Stimulated activated CD4-positive, alpha-beta T cell treated with anti-CD3 and anti-CD28 coated beads, TNF-alpha, amount 100 ng/mL, for 24 hours (primary cell): ENCODE measurements around the gene ATXN2L.
"Not testable (repeated sequence)": the region's sequence is repeated elsewhere in the genome, so short reads cannot be mapped to it uniquely, and the experiment has no call there.

Source experiments
- DNase-seq, 3 experiments: peaks; one replicate each; pipeline ENCODE4 v3.0.0-alpha.2; 2020; ENCODE audit warnings: low read depth in 3 of 3

Gene ATXN2L

DNA sequence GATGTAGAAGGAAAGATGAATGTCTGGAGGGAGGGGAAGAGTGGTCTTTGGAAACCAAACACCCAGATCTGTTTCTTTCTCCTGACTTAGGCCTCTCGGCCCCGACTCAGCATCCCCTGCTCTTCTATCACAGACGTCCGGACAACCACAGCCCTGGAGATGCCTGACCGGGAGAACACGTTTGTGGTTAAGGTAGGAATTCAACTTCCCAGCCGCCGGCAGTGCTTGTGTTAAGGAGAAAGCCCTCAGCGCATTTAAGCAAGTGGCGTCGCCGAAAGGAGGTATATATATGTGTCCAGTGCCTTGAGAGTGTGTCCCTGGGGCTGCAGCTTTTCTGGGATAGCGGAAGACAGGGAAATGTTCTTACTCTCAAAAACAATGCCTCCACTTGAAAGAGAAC, 44.4 kb downstream of the ATXN2L start:
- no peak for DNase-seq

DNA sequence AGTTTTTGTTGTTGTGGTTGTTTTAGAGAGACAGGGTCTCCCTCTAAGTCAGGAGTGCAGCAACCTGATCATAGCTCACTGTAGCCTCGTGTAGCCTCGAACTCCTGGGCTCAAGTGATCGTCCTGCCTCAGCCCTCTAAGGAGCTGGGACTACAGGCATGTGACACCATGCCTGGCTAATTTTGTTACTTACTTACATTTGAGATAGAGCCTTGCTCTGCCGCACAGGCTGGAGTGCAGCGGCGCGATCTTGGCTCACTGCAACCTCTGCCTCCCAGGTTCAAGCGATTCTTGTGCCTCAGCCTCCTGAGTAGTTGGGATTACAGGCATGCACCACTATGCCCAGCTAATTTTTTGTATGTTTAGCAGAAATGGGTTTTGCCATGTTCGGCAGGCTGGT, 44.8 kb downstream of the ATXN2L start:
- not testable (repeated sequence) for DNase-seq

DNA sequence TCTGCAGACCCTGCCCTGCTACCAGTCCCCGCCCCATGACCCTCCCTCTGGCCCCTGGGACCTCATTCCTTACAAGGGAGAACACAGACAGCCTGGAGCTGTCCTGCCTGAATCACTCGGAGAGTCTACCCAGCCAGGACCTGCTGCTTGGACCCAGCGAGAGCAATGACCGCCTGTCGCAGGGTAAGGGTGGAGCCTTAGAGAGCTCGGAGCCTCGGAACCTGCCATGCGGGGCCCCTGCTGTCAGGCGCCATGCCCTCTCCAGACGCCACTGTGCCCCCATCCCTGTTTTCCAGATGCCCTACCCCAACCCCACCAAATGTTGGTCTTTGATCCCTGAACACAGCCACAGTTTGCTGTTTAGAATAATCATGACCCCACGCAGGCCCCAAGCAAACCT, 46.4 kb downstream of the ATXN2L start:
- DNase-seq, result no peak

DNA sequence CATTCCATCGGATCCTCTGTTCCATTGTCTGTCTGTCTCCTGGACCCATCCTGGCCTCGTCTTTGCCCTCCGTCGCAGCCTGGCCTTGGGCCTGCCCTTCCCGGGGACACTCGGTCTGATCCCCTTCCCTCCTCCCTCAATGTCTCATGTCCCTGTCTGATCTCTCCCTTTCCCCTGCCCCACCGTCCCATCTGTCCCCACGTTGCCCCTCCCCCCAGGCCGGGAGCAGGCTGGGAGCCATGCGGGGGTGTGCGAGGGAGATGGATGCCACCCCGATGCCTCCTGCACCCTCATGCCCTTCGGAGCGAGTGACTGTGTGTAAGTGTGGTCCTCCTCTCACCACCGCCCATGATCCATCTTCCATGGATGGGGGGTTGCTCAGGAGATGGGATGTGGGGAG, 50.2 kb downstream of the ATXN2L start:
- DNase-seq, result no peak

DNA sequence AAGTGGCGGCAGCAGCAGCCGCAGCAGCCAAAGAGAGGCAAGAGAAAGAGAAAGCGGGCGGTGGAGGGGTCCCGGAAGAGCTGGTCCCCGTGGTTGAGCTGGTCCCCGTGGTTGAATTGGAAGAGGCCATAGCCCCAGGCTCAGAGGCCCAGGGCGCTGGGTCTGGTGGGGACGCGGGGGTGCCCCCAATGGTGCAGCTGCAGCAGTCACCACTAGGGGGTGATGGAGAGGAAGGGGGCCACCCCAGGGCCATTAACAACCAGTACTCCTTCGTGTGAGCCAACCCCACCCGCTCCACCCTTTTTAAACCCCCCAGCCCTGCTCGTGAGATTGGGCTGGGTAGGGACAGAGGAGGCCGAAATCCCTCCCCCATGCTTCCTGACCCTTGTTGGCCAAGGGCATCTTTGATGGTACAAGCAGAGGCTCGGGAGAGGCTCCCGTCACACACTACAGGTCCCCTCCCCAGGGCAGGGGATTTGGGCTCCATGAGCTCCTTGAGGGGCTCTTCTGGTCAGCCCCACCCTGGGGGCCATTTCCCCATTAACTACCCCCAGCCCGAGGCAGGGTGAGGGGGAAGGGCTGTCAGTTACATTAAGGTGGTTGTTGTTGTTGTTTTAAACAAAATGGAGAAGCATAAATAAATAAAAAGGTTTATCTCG, 50.9 kb downstream of the ATXN2L start:
- peak; percentile 34 to 50 (median 37) for DNase-seq

DNA sequence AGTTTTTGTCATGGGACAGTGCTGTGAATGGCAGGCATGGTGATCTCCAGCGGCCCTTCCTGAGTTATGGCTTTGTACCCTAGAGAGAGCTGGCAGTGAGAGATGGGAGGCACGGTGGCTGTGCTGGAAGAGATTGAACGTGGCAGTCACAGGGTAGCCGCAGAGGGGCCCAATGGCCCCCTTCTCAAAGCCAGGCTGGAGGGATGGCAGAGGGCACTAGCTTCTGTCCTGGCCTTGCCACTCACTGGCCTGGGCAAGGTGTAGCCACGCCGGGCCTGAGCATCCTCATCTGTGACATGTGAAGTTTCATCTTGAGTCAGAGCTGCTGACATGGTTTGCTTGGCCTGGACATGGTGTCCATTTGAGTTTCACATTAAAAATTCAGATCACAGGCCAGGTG, 51.6 kb downstream of the ATXN2L start:
- no peak for DNase-seq

DNA sequence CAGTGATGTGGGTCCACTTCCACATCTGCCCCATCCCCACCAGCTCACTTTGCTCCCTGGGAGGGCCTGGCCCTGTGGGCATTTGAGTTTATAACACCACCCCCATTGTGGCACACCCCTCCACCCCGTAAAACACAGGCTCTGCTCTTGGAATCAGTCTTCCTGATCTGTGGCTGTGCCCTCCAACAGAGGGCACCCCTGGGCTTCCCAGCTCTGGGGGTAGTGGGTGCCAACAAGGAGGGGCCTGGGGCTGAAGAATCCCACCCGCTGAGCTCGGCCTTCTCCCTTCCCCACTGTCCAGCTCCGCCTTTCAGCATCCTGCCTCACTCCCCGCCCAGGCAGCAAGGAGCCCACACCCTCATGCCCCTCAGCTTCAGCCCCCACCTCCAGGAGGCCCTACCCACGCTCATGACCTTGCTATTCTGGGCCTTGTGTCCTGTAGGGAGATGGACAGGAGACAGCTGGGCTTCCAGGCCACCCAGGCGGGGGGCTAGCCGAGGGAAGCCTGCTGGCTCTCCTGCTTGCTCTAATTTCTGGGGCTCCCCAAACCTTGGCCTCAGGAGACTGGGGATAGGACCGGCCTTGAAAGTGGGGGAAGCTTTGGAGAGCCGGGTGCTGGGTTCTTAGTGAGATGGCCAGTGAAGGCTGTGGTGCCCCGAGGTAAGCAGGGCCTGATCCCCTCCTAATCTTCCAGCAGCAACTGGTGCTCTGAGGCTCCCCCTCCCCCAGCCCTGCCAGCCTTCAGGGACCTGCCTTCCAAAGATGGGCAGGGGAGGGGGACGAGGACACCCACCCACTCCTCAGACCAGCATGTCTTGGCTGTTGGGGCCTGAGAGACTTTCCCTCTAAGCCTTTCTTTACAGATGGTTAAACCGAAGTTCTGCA, 52.6 kb downstream of the ATXN2L start:
- no peak for DNase-seq

DNA sequence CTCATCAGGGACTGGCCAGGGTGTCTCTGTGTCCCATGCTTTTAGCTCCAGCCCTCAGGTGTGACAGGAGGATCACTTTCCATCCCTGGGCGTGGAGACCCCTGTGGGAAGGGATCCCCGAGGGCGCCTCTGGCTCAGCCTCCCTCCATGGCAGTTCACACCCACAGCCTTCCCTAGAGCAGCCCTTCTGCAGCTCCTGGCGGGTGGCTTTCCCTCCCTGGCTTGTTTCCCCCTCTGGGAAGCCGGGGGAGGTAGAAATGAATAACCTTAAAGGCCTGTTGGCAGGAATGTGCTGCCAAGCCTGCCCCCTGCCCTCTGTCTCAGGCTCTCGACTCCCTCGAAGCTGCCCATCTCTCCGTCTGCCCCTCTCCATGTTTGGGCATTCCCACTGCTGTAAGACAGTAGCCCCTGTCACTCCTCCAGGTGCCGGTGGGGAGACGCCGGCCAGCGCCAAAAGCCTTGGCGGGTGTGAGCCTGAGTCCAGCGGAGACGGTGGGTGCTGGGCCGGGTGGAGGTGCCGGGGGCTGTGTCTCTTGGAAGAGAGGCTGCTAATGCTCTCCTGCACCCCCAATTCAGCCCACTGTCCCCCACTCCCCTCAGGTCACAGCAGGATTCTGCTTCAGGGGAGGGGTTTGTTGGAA, 53.3 kb downstream of the ATXN2L start:
- no peak for DNase-seq

DNA sequence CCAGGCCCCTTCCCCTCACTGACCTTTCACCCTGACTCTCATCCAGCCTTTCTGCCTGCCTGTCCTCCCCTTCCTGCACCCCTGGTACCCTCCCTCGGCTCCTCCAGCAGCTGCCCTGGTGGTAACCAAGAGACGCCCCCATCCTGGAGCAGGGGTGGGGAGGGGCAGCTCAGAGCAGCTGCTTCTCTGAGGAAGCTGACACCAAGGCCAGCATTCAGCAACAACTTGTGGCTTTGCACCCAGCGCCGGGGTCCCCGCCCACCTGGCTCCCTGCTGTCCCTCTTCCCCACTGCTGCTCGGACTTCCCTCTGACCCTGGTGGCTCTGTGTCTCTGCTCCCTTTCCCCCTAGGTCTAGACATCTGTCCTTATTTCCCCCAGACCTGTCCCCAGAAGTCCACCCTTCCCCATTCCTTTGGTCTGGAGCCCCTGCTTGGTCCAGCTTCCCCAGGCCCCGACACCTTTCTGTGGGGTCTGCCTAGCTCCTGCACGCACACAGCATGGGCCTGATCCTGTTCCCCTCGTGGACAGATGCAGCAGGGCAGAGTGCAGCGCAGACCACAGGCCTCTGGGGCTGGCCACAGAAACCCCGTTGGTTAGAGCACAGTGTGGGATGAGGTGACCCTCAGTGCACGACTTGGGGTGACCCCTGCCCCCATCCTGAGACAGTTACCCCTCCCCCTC, 54.3 kb downstream of the ATXN2L start:
- DNase-seq, result no peak

DNA sequence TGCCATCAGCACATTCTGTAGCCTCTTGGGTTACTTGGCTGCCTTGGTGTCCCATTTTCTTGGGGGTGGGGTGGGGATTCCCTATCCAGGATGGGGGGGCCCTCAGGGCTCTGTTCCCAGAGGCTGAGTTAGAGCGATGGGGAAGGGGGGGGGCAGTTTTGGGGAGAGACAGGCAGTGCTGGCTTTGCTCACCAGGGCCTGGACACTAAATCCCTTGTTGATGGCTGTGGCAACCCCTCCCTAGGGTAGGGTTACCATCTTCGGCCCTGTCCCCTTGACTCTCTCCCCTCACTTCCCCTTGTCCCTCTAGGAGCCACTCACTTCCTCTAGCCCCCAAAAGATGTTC, 54.8 kb downstream of the ATXN2L start:
- DNase-seq, result no peak

DNA sequence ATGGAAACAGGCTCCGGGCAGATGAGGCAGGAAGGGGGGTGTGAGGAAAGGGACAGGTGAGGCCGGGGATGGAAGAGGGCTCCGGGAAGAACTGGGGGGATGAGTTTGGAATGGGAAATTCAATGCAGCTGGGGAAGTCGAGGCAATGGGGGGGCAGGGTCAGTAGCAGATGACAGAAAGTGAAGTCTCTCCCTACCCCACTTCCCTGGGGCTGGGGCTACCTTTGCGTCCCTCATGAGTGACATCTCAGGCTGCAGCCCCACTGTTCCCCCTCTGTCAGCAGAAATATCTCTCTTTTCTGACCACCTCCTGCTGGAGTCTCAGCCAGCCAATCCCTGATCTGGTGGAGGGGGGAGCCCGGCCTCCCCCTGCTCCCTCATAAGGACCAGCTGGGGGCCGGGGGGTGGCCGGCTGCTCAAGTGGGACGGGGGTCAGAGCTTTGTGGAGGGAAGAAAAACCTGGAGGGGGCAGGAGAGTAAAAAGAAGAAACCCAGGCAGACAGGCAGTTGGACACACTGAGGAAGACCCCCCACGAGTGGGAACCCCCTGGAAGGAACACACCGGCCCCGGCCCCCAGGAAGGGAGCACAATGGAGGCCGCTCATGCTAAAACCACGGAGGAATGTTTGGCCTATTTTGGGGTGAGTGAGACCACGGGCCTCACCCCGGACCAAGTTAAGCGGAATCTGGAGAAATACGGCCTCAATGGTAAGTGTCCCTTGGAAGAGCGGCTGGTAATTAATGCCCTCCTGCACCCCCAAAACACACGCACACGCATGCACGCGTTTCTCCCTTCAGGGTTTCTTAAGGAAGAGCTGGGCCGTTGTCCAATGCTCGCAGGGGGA, 55.5 kb downstream of the ATXN2L start, which contains the start of gene ATP2A1:
ATP2A1 (plus strand) TSS at position 406 of the 844 bp plus-strand sequence; CDS start at position 590, 184 bp downstream.
- no peak for DNase-seq

DNA sequence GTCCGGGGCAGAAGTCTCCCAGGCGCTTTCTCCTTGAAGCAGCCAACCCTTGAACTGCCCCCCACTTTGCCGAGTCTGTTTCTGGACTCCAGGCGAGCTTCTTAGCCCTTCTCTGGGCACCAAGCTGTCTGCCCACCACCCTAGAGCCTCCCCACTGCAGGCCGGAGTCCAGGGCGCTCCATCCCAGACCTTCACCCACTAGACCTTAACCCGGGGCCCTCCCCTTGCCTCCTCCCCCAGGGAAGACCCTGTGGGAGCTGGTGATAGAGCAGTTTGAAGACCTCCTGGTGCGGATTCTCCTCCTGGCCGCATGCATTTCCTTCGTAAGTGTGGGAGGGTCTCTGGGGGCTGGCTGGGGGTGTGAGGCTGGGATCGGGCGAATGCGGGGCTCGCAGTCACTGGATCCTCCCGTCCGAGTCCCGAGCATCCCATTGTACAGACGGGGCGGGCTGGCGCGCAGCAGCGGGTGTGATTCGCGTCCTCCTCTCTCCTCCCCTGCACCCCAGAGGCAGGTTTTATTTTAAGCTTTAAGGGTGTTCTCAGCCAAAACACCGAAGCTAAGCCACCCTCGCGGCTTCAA, 56.6 kb downstream of the ATXN2L start:
- no peak for DNase-seq

DNA sequence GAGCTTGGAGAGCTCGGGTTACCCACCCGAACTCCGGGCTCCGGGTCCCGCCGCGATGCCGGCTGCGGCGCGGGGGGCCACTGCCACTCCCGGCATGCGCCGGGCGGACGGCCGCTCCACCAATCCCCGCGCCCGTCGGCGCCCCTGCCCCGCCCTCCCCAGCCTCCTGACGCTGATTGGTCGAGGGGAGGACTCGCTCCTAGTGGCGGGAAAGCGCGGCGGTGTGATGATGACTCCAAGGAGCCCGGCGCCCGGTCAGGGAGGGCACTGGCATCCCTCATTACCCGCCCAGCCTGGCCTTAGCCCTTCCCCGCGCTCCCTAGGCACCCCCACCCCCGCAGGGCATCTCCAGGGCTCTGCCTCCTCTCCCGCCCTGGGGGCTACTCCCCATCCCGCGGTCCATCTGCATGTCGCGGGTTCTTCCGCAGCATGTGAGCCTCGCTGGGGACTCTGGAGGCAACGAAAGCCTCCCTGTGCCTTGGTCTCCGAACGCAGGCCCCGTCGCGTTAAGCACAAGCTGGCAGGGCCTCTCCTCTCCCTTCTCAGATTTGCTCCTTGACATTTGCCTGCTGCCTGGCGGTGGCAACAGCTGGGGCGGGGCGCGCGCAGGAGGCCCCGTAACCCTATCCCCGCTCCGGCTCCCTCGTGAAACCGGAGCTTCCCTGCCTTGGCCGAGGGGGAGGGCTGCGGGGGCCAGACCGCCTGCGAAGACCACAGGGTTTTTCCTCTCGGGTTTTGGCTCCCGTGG, 57.2 kb downstream of the ATXN2L start:
- peak; percentile 87 to 95 (median 89) for DNase-seq

DNA sequence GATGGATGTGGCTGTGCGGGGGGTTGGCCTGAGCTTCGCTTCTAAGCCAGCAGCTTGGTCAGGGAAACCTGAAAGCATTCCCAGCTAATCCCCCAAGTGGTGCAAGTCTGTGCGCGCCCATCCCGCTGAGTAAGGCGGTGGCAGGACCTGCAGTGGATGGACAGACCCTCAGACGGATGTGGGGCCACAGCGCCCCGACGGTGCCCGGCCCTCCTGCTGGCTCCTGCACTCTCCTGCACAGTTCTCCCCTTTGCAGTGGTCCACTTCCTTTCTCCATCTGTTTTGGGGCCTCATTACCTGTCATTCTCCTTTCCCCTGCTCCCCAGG, 57.8 kb downstream of the ATXN2L start:
- no peak for DNase-seq

DNA sequence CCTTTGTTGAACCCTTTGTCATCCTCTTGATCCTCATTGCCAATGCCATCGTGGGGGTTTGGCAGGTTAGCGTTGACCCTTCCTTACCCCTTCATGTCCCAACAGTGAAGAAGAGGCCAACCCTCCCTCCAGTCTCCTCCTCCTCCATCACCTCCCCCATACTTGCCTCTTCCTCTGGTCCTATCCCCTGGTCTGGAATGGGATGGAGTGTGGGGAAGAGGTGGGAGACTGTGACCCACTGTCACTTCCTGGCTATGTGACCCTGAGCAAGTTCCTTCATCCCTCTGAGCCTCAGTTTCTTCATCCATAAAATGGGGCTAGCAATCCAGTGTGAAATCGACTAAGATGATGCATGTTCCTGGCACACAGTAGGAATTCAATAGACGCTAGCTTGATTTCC, 58.2 kb downstream of the ATXN2L start:
- DNase-seq, result no peak

DNA sequence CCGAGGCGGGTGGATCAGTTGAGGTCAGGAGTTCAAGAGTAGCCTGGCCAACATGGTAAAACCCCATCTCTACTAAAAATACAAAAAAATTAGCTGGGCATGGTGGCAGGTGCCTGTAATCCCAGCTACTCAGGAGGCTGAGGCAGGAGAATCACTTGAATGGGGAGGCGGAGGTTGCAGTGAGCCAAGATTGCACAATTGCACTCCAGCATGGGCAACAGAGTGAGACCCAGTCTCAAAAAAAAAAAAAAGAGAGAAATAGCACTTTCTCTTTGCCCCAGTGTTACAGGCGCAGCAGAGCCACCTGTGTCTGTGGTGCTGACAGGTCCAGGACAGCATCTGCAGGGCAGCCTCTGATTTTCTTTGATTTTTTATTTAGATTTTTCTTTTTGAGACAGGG, 58.8 kb downstream of the ATXN2L start:
- not testable (repeated sequence) for DNase-seq

DNA sequence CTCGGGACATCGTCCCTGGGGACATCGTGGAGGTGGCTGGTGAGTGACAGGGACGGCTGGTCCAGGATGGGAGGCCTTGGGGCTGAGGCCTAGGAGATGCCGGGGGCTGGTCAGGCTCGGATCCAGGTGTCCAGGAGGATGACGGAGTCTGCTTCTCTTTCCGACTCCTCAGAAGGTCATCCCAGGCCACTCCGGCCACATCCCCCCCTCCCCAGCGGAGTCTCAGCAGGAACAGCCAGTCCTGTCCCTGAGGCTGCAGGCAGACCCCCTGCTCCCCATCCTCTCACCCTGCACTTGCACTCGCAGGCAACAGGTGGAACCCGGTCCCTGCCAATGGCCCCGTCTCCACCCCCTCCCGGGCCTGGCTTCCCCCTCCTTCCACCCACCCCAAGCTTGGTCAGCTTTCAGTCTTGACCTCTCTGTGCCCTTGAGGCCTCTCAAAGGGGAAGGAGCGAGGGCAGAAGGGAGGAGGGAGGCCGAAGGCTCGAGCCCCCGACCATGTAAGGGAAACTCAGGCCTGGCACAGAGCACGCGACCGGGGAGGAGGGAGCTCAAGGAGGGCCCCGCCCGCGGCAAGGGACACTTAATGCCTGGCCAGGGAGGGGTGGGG, 59.9 kb downstream of the ATXN2L start:
- no peak for DNase-seq

DNA sequence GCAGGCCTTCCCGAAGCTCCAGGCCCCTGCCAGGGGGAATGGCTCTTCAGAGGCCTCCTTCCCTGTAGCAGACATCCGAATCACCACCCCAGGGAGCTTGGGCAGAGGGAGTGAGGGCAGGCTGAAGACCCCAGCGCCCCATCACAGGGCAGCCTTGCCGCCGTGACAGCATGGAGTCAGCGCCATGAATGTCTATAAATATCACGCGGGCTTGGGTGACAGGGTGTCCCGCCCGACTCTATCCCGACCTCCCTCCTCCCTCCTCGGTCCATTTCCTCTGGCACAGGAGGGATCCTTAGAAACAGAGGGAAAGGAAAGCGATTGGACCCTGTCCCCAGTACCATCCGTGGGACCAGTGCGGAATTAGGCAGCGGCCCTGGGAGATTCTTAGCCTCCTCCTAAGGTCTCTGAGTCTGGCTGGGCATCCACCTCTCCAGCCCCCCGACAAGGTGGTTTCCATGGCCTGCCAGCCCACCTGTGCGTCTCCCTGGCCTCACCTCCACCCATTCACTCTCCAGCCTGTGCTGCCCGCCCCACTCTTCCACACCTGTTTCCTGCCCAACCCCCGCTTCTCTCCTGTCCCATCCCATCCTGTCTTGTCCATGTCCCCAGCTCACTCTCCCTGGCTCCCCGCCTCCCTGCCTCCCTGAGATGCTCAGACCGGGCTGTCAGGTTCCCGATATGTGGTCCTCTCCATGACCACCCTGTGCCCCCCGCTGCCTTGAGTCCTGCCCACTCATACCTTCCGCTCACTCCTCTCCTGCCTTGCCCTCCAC, 60.6 kb downstream of the ATXN2L start:
- DNase-seq, result no peak

DNA sequence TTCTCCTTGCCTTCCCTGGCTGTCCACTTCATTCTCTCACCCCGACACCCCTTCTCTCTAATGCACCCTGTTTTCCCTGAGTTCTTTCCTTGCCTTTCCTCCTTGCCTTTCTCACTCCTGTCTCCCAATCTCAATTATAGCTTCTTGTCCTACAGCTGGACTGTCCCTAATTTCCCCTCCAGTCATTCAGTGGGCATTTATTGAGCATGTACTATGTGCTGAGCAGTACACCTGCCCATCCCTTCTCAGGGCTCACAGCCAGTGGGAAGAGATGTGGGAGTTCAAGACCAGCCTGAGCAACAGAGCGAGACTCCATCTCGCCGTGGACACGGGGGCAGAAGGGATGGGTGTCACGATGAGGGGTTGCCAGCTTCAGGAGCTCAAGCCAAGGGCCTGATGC, 61.2 kb downstream of the ATXN2L start:
- DNase-seq, result no peak
